NCI-H1092 (cell line): ENCODE data around the gene CFAP97D2.
"Not testable (repeated sequence)": the region's sequence is repeated elsewhere in the genome, so short reads cannot be mapped to it uniquely, and the experiment has no call there.

Source experiments
- DNase-seq: peaks from one replicate; lab custom pipeline; 2025; lab: John Stamatoyannopoulos, UW

CFAP97D2 gene

GRCh38 chr13:114158869-114159666 lies 20.0 kb upstream of the CFAP97D2 start:
- not testable (repeated sequence) for DNase-seq

GRCh38 chr13:114161028-114161556 lies 18.0 kb upstream of the CFAP97D2 start:
- no peak for DNase-seq

GRCh38 chr13:114161644-114162532 lies 17.2 kb upstream of the CFAP97D2 start:
- DNase-seq, result peak; percentile 63

GRCh38 chr13:114162533-114162922 lies 16.5 kb upstream of the CFAP97D2 start:
- no peak for DNase-seq

- no peak for DNase-seq
Observed at GRCh38 chr13:114164053-114164452, 15.0 kb upstream of the CFAP97D2 start.

GRCh38 chr13:114164681-114165429 lies 14.2 kb upstream of the CFAP97D2 start:
- DNase-seq, result no peak

- DNase-seq, result peak; percentile 37
Observed at GRCh38 chr13:114166381-114167131, 12.5 kb upstream of the CFAP97D2 start.

- no peak for DNase-seq
Observed at GRCh38 chr13:114167426-114167825, 11.6 kb upstream of the CFAP97D2 start.

GRCh38 chr13:114167885-114168284 lies 11.2 kb upstream of the CFAP97D2 start:
- no peak for DNase-seq

- DNase-seq, result no peak
Observed at GRCh38 chr13:114173272-114173671, 5.8 kb upstream of the CFAP97D2 start.

GRCh38 chr13:114173745-114174144 lies 5.3 kb upstream of the CFAP97D2 start:
- no peak for DNase-seq

GRCh38 chr13:114174529-114174961 lies 4.5 kb upstream of the CFAP97D2 start:
- DNase-seq, result no peak

- DNase-seq, result not testable (repeated sequence)
Observed at GRCh38 chr13:114176359-114176902, 2.6 kb upstream of the CFAP97D2 start.

- no peak for DNase-seq
Observed at GRCh38 chr13:114177245-114178010, 1.6 kb upstream of the CFAP97D2 start.

- no peak for DNase-seq
Observed at GRCh38 chr13:114185182-114185971, 6.3 kb downstream of the CFAP97D2 start.

GRCh38 chr13:114194853-114195252 lies 15.8 kb downstream of the CFAP97D2 start:
- DNase-seq, result no peak

- no peak for DNase-seq
Observed at GRCh38 chr13:114196629-114197028, 17.6 kb downstream of the CFAP97D2 start.

- DNase-seq, result no peak
Observed at GRCh38 chr13:114198556-114198955, 19.5 kb downstream of the CFAP97D2 start.

- not testable (repeated sequence) for DNase-seq
Observed at GRCh38 chr13:114199526-114199925, 20.5 kb downstream of the CFAP97D2 start.
